GM23248 (cell line): ENCODE data around the gene MRPL20.

Source experiments
- EZH2 ChIP-seq: fragments of 200-600 bp; sonication (generic); IDR thresholded peaks from 2 replicates; pipeline ENCODE4 v1.6.1; 2018; ENCODE audit warnings: antibody characterized with exemption, mild to moderate bottlenecking; ENCODE audit not compliant: insufficient read depth, poor library complexity, severe bottlenecking
- EZH2phosphoT487 ChIP-seq: fragments of 200-600 bp; sonication (generic); IDR thresholded peaks from 2 replicates; pipeline ENCODE4 v1.6.1; 2018; ENCODE audit warnings: antibody characterized with exemption, moderate library complexity, mild to moderate bottlenecking, low read depth; ENCODE audit not compliant: insufficient read depth

- TF ChIP-seq EZH2 (no peak), EZH2phosphoT487 (no peak)
Measured at GRCh38 chr1:1374589-1374928, 32.5 kb downstream of the MRPL20 start.
